K562 (cell line): ENCODE measurements around the gene MVK. TPM values are rescaled to one million over a fixed set of nuclear protein-coding genes. Genes with fewer than 3 reads are reported as not detected.

Experiments used
- ATAC-seq: fragments of 200-7000 bp; cut with Tn5 transposase; 3 replicates; pipeline ENCODE4 v1.9.1; 2020; ENCODE audit warnings: moderate library complexity
- BruUV-seq: library from RNA; stranded (reverse); fragments of 400-500 nt; replicated peaks from 2 replicates; lab custom pipeline; 2021; lab: Mats Ljungman, UMichigan
- CTCF ChIA-PET: fragments of 300-600 bp; formaldehyde crosslinking; extraction: SDS; loops from one replicate; lab custom pipeline; 2021; ENCODE audit warnings: low intra/inter-chr PET ratio; lab: Yijun Ruan, JAX
- POLR2A ChIA-PET: fragments of 300-600, 350-650 bp; sonication (Branson Sonifier 250); formaldehyde crosslinking; extraction: SDS; loops from one replicate; lab custom pipeline; 2021; ENCODE audit warnings: antibody characterized with exemption, inconsistent platforms; lab: Yijun Ruan, JAX
- DNase-seq, 4 experiments: peaks; one replicate each; pipeline versions ENCODE4 v3.0.0 to v3.0.0-alpha.2; 2011 to 2018; ENCODE audit warnings: low spot score in 3 of 4, mixed read lengths in 3 of 4; ENCODE audit errors: extremely low read depth in 1 of 4
- FAIRE-seq: peaks from 2 replicates; lab custom pipeline; 2011; peaks lifted over from hg19 to GRCh38; lab: Jason Lieb, UNC
- H2AFZ ChIP-seq: 2 replicates; pipeline ENCODE4 v1.6.0; 2011; ENCODE audit warnings: low read depth, low read length, control low read depth, inconsistent platforms
- H3K27ac ChIP-seq: fragments of 200-600 bp; 3 replicates; pipeline ENCODE4 v1.8.0; 2011; ENCODE audit warnings: low read depth, mild to moderate bottlenecking, control low read depth, inconsistent platforms, low read length, moderate library complexity, mixed read lengths; ENCODE audit errors: extremely low read depth
- H3K27me3 ChIP-seq, 2 experiments: fragments of 300-600 bp in 1 of 2; 2 replicates in 1 of 2; 3 replicates in 1 of 2; pipeline versions ENCODE4 v1.6.0 to v1.8.0; 2011; ENCODE audit warnings: inconsistent platforms in 2 of 2, low read length in 2 of 2, mild to moderate bottlenecking in 1 of 2, mixed read lengths in 1 of 2, moderate library complexity in 1 of 2; ENCODE audit not compliant: control insufficient read depth in 2 of 2, insufficient read depth in 2 of 2
- H3K36me3 ChIP-seq: fragments of 300-600 bp; 3 replicates; pipeline ENCODE4 v1.8.0; 2011; ENCODE audit warnings: mild to moderate bottlenecking, low read length, inconsistent platforms; ENCODE audit not compliant: control insufficient read depth, insufficient read depth
- H3K4me1 ChIP-seq, 2 experiments: fragments of 200-600 bp in 1 of 2; replicated peaks in 1 of 2; 2 replicates in 1 of 2; 3 replicates in 1 of 2; pipeline versions ENCODE4 v1.5.1 to v1.8.0; 2011; ENCODE audit warnings: inconsistent platforms in 2 of 2, low read length in 2 of 2, mild to moderate bottlenecking in 1 of 2, mixed read lengths in 1 of 2, moderate library complexity in 1 of 2; ENCODE audit not compliant: control insufficient read depth in 2 of 2, insufficient read depth in 2 of 2
- H3K4me2 ChIP-seq: 2 replicates; pipeline ENCODE4 v1.6.1; 2011; ENCODE audit warnings: low read length, control low read depth, inconsistent platforms, mixed read lengths; ENCODE audit not compliant: insufficient read depth
- H3K4me3 ChIP-seq: fragments of 200-600 bp; sonication (generic), shearing (Covaris generic); 2 replicates; pipeline ENCODE4 v1.5.1; 2016; ENCODE audit warnings: control low read depth, inconsistent platforms
- H3K79me2 ChIP-seq: fragments of 200-600 bp; 3 replicates; pipeline ENCODE4 v1.8.0; 2011; ENCODE audit warnings: low read length, inconsistent platforms; ENCODE audit not compliant: control insufficient read depth, insufficient read depth
- H3K9ac ChIP-seq, 2 experiments: 2 replicates each; pipeline versions ENCODE4 v1.6.0 to v1.6.1; 2011; ENCODE audit warnings: low read depth in 2 of 2, low read length in 2 of 2, control low read depth in 1 of 2, inconsistent platforms in 1 of 2, mild to moderate bottlenecking in 1 of 2, mixed read lengths in 1 of 2; ENCODE audit not compliant: insufficient read depth in 1 of 2
- H3K9me1 ChIP-seq: one replicate; pipeline ENCODE4 v1.6.0; 2011; ENCODE audit warnings: inconsistent platforms, mild to moderate bottlenecking, low read length, moderate library complexity; ENCODE audit not compliant: control insufficient read depth, insufficient read depth
- H3K9me3 ChIP-seq: replicated peaks from 2 replicates; pipeline ENCODE4 v1.5.1; 2011; ENCODE audit warnings: low read depth, low read length, inconsistent platforms; ENCODE audit not compliant: control insufficient read depth, insufficient read depth
- H4K20me1 ChIP-seq: replicated peaks from 2 replicates; pipeline ENCODE4 v1.6.1; 2011; ENCODE audit warnings: low read length, inconsistent platforms, mixed read lengths; ENCODE audit not compliant: control insufficient read depth, insufficient read depth
- KAT7 ChIP-seq: sonication (generic); formaldehyde crosslinking; IDR thresholded peaks from 2 replicates; pipeline ENCODE4 v1.8.0; 2022; ENCODE audit warnings: missing genetic modification reagents, mild to moderate bottlenecking, borderline replicate concordance
- PHB ChIP-seq: fragments of 250-450 bp; sonication (Bioruptor Pico); IDR thresholded peaks from 2 replicates; pipeline ENCODE4 v1.5.0; 2021
- RUNX1 ChIP-seq: sonication (generic); IDR thresholded peaks from 2 replicates; pipeline ENCODE4 v1.6.1; 2016; ENCODE audit warnings: antibody characterized with exemption, low read depth
- TOE1 ChIP-seq, 2 experiments: fragments of 450-650 bp in 1 of 2; sonication (generic) in 1 of 2; formaldehyde crosslinking in 1 of 2; IDR thresholded peaks; 2 replicates each; pipeline versions ENCODE4 v1.7.1 to v1.8.0; 2016 to 2022; ENCODE audit warnings: borderline replicate concordance in 2 of 2, mild to moderate bottlenecking in 2 of 2, antibody characterized with exemption in 1 of 2, inconsistent platforms in 1 of 2, low read depth in 1 of 2, missing genetic modification reagents in 1 of 2, moderate library complexity in 1 of 2
- TSC22D4 ChIP-seq: fragments of 450-650 bp; IDR thresholded peaks from 2 replicates; pipeline ENCODE4 v1.6.1; 2016; ENCODE audit warnings: missing genetic modification characterization, missing biosample characterization, control low read depth
- XRCC3 ChIP-seq: fragments of 450-650 bp; IDR thresholded peaks from 2 replicates; pipeline ENCODE4 v1.6.1; 2017; ENCODE audit warnings: mild to moderate bottlenecking, moderate library complexity
- ZNF165 ChIP-seq: fragments of 250-450 bp; sonication (Bioruptor Pico); IDR thresholded peaks from 2 replicates; pipeline ENCODE4 v1.4.0; 2020; ENCODE audit warnings: borderline replicate concordance
- ZNF324 ChIP-seq: fragments of 250-450 bp; sonication (Bioruptor Pico); IDR thresholded peaks from 2 replicates; pipeline ENCODE4 v1.4.0; 2020; ENCODE audit warnings: mild to moderate bottlenecking
- WGBS: fragments of 100-300 bp; shearing (Covaris generic); methylation state at CpG from one replicate; pipeline ENCODE4 v1.1.6; 2016; ENCODE audit warnings: low coverage, mixed read lengths; ENCODE audit not compliant: insufficient coverage; ENCODE audit errors: missing lambda C conversion rate; 5-methylcytosine and 5-hydroxymethylcytosine counted together
- in situ Hi-C: fragments of 300-500 bp; cut with MboI; formaldehyde crosslinking; loops from 4 replicates; pipeline ENCODE4 v1.15.0; 2018; ENCODE audit warnings: inconsistent platforms, mixed read lengths
- intact Hi-C: fragments of 100-400 bp; cut with micrococcal nuclease; formaldehyde crosslinking; loops from 2 replicates; pipeline ENCODE4 v1.14.2; 2022
- polyA plus RNA-seq, 8 experiments: library from polyadenylated mRNA; depleted of rRNA in 4 of 8; stranded (reverse) in 5 of 8; unstranded in 3 of 8; fragments of >200 nt; fragmentation: Nextera tagmentation in 2 of 8; fragmentation: Illumina TruSeq in 1 of 8; extraction: Ambion mirVana in 2 of 8; extraction: Trizol in 1 of 8; gene quantifications; 2 replicates each; pipeline versions ENCODE4 v1.2.1 to v1.2.3, GENCODE V29; 2011 to 2014; ENCODE audit warnings: inconsistent platforms in 1 of 8, missing spikeins in 1 of 8
- total RNA-seq, 7 experiments: library from RNA; depleted of rRNA in 6 of 7; stranded (reverse); fragments of >200 nt in 6 of 7; fragmentation: Illumina TruSeq in 2 of 7; extraction: Trizol in 2 of 7; gene quantifications; 2 replicates each; pipeline versions ENCODE4 v1.2.1 to v1.2.3, GENCODE V29; 2011 to 2021; ENCODE audit warnings: low replicate concordance in 1 of 7
- TF ChIP-seq, protein P1 (sequence below): sonication (generic); formaldehyde crosslinking; IDR thresholded peaks from 2 replicates; pipeline ENCODE4 v1.8.1; 2022; ENCODE audit warnings: missing genetic modification reagents
- TF ChIP-seq, protein P2 (sequence below): fragments of 450-650 bp; IDR thresholded peaks from 2 replicates; pipeline ENCODE4 v1.6.1; 2016; ENCODE audit warnings: missing biosample characterization, missing genetic modification characterization
- TF ChIP-seq, protein P3 (sequence below): fragments of 450-650 bp; IDR thresholded peaks from 2 replicates; pipeline ENCODE4 v1.6.1; 2016; ENCODE audit warnings: low read depth
- TF ChIP-seq, protein P4 (sequence below): sonication (generic); formaldehyde crosslinking; IDR thresholded peaks from 2 replicates; pipeline ENCODE4 v1.8.0; 2022; ENCODE audit warnings: mild to moderate bottlenecking, missing genetic modification reagents

Gene MVK
- total and polyA plus RNA-seq, 9 of the 15 experiments (the other 6 are each of a cell fraction or from before 2014, with no cell fraction given), result 0.41 to 33.6 (median 18.8) TPM

DNA sequence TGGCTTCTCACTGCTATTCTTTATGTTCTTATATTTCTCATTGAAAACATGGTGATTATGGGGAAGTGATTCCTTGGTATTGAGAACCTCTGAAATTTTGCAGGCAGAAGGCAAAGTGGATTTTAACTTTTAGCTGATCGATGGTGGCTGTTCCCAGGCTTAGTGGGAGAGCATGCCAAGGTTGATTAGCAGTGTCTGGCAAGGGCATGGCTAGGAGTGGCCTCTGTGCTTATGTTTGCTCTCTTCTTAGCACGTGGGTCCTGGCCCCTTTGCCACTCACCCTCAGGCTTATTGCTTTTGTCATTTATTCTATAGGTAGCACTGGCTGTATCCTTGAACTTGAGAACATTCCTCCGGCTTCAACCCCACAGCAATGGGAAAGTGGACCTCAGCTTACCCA, 2.1 kb downstream of the MVK start:
- intact Hi-C loops, result no loop called here
- POLR2A ChIA-PET, result interaction anchor here (1.4 kb wide), 2 partner anchors 11 to 20 kb away, joined by 3 to 6 read pairs; no protein-coding TSS in a partner anchor
- Histone ChIP-seq H2AFZ (no peak overlapping the region), H3K9ac (peak overlapping the region in 1 of 2 experiments; percentile 54; a peak in 1 of 4 replicates), H3K79me2 (peaks cover 24% of the 10 kb centered on the region), H3K9me1 (peaks cover 4% of the 10 kb centered on the region), H3K27ac (no peak overlapping the region), H3K4me3 (no peak overlapping the region), H3K9me3 (no peaks in the 10 kb centered on the region), H3K4me2 (no peak overlapping the region), H3K27me3 (no peaks in the 10 kb centered on the region), H4K20me1 (no peaks in the 10 kb centered on the region), H3K4me1 (peaks cover 13 to 14% of the 10 kb centered on the region in 2 experiments; a peak in 4 of 5 replicates), H3K36me3 (peaks cover 73% of the 10 kb centered on the region; the same call in 2 of the 3 replicates)
- DNase-seq (no peak), ATAC-seq (no peak), FAIRE-seq (no peak)
- CTCF ChIA-PET, result interaction anchor here (0.6 kb wide), 1 partner anchor 1079 kb away, joined by 5 read pairs; no protein-coding TSS in a partner anchor
- no TSS peak for BruUV-seq
- in situ Hi-C loops, result no loop called here
- 80% methylated on average over 3 of the region's 3 CpGs for WGBS
- TF ChIP-seq, protein P1, sequence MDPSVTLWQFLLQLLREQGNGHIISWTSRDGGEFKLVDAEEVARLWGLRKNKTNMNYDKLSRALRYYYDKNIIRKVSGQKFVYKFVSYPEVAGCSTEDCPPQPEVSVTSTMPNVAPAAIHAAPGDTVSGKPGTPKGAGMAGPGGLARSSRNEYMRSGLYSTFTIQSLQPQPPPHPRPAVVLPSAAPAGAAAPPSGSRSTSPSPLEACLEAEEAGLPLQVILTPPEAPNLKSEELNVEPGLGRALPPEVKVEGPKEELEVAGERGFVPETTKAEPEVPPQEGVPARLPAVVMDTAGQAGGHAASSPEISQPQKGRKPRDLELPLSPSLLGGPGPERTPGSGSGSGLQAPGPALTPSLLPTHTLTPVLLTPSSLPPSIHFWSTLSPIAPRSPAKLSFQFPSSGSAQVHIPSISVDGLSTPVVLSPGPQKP (CRISPR knock-in tag), result no peak
- TF ChIP-seq, protein P2, sequence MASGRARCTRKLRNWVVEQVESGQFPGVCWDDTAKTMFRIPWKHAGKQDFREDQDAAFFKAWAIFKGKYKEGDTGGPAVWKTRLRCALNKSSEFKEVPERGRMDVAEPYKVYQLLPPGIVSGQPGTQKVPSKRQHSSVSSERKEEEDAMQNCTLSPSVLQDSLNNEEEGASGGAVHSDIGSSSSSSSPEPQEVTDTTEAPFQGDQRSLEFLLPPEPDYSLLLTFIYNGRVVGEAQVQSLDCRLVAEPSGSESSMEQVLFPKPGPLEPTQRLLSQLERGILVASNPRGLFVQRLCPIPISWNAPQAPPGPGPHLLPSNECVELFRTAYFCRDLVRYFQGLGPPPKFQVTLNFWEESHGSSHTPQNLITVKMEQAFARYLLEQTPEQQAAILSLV (tag), result no peak
- TF ChIP-seq, protein P3, sequence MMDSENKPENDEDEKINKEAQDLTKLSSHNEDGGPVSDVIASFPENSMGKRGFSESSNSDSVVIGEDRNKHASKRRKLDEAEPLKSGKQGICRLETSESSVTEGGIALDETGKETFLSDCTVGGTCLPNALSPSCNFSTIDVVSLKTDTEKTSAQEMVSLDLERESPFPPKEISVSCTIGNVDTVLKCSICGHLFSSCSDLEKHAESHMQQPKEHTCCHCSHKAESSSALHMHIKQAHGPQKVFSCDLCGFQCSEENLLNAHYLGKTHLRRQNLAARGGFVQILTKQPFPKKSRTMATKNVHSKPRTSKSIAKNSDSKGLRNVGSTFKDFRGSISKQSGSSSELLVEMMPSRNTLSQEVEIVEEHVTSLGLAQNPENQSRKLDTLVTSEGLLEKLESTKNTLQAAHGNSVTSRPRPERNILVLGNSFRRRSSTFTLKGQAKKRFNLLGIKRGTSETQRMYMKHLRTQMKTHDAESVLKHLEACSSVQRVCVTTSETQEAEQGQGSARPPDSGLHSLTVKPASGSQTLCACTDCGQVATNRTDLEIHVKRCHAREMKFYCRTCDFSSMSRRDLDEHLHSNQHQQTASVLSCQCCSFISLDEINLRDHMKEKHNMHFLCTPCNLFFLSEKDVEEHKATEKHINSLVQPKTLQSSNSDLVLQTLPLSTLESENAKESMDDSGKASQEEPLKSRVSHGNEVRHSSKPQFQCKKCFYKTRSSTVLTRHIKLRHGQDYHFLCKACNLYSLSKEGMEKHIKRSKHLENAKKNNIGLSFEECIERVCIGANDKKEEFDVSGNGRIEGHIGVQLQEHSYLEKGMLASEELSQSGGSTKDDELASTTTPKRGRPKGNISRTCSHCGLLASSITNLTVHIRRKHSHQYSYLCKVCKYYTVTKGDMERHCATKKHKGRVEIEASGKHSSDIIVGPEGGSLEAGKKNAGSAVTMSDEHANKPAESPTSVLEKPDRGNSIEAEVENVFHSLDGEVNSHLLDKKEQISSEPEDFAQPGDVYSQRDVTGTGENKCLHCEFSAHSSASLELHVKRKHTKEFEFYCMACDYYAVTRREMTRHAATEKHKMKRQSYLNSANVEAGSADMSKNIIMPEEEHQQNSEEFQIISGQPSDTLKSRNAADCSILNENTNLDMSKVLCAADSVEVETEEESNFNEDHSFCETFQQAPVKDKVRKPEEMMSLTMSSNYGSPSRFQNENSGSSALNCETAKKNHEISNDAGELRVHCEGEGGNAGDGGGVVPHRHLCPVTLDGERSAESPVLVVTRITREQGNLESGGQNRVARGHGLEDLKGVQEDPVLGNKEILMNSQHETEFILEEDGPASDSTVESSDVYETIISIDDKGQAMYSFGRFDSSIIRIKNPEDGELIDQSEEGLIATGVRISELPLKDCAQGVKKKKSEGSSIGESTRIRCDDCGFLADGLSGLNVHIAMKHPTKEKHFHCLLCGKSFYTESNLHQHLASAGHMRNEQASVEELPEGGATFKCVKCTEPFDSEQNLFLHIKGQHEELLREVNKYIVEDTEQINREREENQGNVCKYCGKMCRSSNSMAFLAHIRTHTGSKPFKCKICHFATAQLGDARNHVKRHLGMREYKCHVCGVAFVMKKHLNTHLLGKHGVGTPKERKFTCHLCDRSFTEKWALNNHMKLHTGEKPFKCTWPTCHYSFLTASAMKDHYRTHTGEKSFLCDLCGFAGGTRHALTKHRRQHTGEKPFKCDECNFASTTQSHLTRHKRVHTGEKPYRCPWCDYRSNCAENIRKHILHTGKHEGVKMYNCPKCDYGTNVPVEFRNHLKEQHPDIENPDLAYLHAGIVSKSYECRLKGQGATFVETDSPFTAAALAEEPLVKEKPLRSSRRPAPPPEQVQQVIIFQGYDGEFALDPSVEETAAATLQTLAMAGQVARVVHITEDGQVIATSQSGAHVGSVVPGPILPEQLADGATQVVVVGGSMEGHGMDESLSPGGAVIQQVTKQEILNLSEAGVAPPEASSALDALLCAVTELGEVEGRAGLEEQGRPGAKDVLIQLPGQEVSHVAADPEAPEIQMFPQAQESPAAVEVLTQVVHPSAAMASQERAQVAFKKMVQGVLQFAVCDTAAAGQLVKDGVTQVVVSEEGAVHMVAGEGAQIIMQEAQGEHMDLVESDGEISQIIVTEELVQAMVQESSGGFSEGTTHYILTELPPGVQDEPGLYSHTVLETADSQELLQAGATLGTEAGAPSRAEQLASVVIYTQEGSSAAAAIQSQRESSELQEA, result no peak
- no peak for TF ChIP-seq PHB (CRISPR knock-in tag)
- no peak for TF ChIP-seq ZNF324 (CRISPR knock-in tag)
- no peak for TF ChIP-seq ZNF165 (CRISPR knock-in tag)
- TF ChIP-seq XRCC3, result no peak
- no peak for TF ChIP-seq TOE1 (IDR thresholded peaks at IDR 0.05; ENCODE audit: borderline replicate concordance)
- no peak for TF ChIP-seq TOE1 (CRISPR knock-in tag; IDR thresholded peaks at IDR 0.05; ENCODE audit: borderline replicate concordance, low read depth)
- no peak for TF ChIP-seq TSC22D4 (tag)
- TF ChIP-seq, protein P4, sequence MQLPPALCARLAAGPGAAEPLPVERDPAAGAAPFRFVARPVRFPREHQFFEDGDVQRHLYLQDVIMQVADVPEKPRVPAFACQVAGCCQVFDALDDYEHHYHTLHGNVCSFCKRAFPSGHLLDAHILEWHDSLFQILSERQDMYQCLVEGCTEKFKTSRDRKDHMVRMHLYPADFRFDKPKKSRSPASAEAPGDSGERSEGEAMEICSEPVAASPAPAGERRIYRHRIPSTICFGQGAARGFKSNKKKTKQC (CRISPR knock-in tag), result no peak
- TF ChIP-seq KAT7, result no peak
- no peak for TF ChIP-seq RUNX1
